Activated CD4-positive, CD25-positive, alpha-beta regulatory T cell treated with anti-CD3 and anti-CD28 coated beads, Interleukin-2, amount 50 U/mL, for 16 hours (primary cell): ENCODE results near the gene POLD1.
"Not testable (repeated sequence)": the region's sequence is repeated elsewhere in the genome, so short reads cannot be mapped to it uniquely, and the experiment has no call there.

Source experiments
- DNase-seq: peaks from one replicate; pipeline ENCODE4 v3.0.0-alpha.2; 2020; ENCODE audit warnings: low read depth, low spot score

Gene POLD1

DNA sequence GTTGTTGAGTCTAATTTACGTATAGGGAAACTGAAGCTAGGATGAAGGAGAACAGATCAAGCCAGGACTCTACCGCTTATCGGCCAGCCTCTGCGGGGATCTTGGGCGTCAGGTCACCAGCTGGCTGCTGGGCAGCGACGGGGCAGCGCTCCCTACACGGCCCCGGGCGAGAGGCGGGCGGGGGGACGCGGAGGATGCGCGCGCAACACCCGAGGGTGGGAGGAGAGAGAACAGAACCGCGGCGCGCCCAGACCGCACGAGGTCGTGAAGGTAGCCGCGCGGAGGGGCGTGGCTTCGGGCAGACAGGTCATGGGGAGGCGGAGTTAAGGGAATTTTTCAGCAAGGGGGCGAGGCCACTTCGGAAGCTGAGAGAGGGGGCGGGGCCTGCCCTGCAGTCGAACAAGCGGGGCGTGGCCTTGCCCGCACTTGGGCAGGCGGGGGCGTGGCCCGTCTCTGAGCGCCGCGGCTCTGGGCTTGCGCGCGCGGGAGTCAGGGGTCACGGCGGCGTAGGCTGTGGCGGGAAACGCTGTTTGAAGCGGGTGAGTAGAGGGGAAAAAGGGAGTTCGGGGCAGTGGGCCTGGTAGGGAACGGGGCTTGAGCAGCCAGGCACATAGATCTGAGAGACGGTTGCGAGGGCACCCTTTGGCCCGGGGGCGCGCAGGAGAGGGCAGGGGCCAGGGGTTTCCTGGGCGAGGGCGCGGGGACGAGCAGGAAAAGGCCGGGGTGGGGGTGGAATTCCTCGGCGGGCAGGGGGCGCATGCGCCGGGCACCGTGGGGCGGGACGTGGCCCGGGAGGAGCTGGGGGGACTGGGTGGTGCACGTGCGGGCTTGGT, at the start of gene POLD1:
Gene POLD1, plus strand, starts transcription at position 496 of the 833 bp plus-strand sequence. CDS start 14,505 bp downstream, outside the sequence.
- peak; percentile 95 for DNase-seq

DNA sequence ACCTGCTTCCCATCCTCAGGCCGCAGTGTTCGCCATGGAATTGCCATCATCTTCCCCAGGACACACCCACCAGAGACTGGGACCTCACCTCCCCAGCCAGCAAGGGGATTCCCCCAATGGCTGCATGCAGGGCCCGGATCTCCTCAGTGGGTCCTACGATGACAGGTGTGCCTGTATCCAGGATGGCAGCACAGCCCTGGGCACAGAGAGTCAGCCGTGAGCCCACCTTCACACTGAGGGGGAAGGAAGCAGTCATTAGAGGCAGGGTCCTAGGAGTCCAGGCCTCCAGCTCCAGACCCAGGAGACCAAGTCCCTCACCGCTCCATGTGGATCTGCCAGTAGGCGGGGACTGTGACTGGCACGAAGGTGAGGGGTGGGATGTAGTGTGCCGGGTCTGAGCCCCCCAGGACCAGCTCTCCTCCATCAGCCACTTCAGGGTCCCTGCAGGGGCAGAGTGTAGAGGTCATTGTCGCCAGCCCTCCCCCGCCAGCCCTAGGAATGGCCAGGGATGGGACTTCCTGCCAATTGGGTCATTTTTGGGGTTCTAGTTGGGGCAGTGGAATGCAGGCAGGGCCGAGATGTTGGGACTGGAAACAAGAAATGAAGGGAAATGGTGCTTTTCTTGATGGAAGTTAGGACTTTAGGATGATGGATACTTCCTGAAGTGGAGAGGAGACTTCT, 49.3 kb upstream of the POLD1 start:
- DNase-seq, result no peak

DNA sequence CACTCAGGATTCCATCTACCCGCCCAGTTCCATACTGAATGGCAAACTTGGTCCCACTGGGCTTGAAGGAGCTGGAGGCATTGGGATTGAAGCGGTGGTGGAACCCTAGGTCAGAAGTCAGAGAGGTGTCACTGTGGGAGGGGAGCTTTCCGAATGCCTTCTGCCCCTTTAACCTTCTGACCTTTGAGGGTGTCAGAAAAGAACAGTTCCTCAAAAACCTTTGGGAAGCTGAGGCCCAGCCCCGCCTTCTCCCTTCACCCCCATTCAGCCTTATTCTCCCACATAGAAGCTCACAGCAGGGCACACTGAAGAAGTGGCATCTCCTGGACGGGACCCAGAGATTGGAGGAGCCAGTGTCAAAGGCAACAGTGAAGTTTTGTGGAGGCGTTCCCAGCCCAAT, 47.1 kb upstream of the POLD1 start:
- not testable (repeated sequence) for DNase-seq

DNA sequence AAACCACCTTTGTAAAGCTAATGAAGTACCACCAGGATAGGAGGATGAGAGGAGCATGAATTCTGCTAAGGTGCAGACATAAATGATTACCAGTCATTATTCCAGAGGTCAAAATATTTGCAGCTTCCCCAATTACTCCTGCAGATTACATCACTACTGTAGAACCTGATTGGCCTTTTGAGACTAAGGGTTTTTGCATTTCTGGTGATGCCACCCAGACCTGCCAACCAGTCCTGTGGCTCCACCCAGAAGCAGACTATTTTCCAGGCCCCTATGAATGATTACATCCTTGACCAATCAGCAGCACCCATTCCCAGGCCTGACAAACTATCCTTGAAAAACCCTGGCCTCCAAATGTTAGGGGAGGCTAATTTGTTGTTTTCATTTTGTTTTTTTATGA, 43.8 kb upstream of the POLD1 start:
- DNase-seq, result no peak

DNA sequence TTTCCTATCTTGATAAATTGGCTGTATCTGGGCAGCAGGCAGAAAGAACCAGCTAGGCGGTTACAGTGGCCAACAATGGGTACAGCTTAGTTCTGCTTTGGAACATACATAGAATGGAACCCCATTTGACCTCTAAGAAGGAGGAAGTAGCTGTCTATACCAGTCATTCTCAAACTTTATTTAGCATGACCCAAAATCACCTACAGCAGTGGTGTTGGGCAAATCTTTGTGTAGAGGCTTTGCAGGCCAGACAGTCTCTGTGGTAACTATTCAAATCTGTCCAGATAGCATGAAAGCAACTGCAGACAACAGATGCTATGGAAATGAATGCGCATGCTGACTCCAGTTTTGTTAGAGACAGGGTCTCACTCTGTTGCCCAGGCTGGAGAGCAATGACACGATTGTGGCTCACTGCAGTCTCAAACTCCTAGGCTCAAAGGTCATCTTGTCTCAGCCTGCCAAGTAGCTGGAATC, 43.0 kb upstream of the POLD1 start:
- no peak for DNase-seq

DNA sequence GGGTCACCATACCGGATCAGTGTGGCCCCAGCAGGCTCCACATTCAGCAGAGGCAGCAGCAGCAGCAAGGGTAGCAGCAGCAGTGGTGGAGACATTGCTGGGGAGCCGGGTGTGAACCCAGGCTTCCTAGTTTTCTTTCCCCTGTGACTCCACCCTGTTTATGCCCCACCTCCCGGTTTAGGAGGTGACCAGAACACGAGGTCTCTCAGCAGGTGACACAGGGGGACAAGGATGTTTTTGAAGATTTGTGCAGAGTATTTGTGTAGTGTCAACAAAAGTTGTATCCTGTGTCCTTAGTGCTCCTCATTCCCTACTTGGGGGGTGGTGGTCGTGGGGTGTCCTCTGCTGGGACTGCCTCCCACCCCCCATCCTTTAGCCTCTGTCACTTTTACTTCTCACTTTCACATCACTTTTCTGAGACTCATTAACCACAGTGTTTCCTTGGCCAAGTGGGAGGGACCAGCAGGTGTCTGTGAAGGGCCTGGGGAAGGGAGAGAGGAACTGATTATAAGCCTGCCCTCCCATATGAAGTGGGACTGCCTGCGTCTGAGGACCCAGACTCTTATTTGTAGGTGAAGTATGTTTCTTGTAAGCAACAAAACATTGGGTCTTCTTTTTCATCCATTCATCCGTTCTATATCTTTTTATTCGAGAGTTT, 39.4 kb upstream of the POLD1 start:
- DNase-seq, result no peak

DNA sequence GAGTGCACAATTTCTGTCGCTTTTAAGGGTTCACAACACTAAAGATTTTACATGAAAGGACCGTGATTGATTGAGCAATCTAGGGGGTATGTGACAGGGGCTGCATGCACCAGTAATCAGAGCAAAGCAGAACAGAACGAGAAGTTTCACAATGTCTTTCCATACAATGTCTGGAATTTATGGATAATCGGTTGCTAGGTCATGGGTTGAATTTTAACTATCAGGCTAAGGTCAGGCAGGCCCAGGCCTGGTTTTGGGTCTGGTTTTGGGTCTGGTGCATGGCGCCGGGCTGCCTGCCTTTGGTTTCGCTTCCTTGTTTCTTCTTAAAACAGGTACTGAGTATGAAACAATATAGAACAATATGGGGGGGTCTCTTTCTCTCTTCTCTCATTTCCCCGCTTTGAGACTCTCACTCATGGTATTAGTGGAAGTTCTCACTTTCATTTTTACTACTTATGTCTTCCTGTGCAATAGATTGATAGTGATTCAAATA, 37.0 kb upstream of the POLD1 start:
- DNase-seq, result not testable (repeated sequence)

DNA sequence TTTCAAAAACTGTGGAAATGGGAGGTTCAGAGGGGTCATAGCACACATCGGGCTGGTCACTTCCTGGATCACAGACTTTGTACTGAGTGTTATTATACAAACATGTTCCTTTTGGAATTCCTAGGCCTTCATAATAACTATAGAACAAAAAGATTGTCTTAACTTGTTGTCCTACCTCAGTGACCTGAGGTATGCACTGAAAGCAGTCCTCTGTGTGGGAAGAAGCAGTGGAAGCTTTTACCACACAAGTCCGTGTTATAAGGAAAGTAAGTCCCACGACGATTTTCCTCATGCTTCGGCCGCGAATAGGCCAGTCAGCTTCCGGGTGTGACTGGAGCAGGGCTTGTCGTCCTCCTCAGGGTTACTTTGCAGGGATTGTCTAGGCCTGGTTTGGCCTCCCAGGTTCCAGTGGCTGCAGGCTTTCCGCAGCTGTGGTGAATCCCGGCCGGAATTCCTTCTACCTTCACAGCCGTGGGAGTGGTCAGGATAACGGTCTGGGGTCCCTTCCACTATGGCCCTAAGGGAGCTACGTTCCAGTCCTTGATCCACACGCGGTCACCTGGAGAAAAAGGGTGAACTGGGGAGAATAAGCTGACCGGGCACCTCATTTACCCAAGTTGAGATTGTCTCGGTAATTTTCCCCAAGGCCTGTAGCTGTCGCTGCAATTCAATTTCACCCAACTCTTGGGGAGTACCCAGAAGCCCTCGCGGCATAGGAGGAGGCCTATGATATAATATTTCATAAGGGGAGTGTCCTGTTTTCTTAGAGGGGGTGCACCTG, 34.7 kb upstream of the POLD1 start:
- no peak for DNase-seq

DNA sequence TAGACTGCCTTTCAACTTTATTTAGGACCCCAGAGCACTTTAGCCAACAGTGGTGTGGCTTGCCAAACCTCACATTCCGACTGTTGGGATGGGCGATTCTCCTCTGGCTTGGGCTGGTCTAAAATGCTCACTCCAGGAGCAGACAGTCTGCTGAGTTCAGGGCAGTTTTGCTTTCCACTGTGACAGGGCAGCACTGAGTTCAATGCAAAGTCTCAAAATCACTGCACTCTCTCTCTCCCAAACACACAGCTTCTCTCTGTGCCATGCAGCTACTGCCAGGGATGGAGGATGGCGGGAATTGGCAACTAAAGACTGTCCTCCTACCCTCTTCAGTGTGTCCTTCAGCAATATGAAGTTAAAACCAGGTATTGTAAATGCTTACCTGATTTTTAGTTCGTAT, 31.9 kb upstream of the POLD1 start:
- no peak for DNase-seq

DNA sequence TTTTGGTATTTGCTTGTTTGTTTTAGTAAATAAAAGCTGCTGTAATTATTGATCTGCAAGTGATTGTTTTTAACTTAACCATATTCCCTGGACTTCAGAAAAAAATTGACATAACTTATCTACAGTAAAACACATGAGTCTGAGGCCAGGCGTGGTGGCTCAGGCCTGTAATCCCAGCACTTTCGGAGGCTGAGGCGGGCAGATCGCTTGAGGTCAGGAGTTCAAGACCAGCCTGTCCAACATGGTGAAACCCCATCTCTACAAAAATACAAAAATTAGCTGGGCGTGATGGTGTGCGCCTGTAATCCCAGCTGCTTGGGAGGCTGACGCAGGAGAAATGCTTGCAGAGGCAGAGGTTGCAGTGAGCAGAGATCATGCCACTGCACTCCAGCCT, 30.7 kb upstream of the POLD1 start:
- DNase-seq, result not testable (repeated sequence)

DNA sequence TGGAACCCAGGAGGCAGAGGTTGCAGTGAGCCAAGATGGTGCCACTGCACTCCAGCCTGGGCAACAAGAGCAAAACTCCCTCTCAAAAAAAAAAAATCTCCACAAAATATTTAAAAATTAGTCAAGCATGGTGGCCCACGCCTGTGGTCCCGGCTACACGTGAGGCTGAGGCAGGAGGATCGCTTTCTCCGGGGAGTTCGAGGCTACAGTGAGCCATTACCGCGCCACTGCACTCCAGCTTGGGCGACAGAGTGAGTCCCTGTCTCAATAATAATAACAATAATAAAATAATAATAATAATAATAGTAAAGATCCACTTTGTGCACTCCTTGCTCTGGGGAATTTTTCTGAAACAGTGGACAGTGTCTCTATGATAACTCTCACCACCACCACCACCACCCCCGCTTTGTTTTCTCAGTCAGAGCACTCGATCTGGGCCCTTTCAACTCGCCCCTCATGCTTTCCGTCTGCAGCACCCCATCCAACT, 27.4 kb upstream of the POLD1 start:
- no peak for DNase-seq

DNA sequence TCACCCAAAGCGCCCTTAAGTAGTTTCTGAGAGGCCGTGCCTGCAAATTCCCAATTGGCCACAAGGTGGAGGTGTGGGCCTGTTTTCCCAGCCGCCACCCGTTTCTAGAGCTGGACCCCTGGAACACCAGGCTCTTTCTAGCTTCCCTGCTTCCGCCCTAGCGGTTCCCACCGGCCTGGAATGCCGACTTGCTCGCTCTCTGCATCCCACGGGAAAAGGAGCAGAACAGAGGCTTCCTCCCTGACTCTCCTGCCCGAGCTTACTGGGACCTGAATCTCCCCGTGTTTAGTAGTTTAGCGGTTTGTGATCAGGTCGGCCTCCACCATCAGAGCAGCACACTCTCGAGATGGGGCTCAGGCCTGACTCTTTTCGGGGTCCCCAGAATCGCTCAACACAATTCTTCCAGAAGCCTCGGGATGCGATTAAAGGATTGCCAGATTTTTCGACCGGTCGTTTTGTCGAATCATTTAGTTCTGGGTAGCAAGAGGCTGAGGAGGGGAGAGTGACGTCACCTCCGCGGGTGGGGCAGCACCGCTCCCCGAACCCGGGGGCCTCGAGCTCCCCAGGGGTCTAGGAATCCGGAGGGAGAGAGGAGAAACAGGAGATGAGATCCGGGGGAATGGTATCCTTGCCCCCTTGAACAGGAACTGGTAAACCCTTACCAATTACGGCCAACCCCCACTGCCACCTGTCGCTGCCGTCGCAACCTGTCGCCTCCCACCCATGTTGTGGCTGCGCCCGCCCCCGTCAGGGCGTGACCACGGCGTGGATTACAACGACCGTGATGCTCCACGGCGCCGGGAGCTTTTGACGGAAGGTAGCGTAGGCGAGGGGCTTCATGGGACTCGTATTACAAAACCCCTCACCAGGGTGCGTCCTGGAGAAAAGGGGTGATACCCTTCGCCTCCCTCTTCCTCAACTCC, 26.7 kb upstream of the POLD1 start:
- peak; percentile 78 for DNase-seq

DNA sequence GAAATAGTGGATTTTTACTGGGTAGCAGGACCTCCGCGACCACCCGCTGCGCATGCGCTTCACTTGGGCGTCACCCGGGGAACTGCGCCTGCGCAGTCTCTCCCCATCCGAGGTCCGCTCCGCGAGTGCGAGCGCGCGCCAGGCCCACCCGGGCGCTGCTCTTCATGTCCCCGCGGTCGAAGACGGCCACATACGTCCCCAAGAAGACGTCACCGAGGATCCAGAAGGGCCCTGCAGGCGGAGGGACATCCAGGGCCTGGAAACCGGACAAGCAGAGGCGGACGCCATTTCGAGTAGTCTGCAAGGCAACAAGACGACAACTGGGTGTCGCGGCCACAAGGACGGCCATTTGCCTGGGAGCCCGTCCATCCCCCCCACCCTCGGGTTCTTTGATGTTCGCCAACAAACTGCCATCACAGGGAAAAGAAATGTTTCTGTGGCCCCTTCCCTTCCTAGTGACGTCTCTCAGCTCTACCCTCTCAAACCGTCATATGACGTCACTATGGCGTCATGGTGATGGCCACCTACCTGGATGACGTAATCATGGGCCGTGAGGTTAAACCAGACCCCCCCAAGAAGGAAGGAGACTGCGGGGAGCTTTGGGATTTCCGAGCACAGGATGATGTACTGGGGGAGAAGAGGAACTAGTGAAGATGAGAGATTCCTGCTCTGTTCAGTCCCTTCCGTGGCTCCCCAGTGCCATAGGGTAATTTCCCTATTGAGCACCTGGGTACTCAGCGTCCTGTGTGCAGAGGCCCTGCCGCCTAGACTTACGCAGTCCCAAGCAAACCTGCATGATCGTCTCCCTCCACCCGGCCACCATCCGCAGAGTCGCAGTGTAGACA, 25.4 kb upstream of the POLD1 start:
- peak; percentile 58 for DNase-seq

DNA sequence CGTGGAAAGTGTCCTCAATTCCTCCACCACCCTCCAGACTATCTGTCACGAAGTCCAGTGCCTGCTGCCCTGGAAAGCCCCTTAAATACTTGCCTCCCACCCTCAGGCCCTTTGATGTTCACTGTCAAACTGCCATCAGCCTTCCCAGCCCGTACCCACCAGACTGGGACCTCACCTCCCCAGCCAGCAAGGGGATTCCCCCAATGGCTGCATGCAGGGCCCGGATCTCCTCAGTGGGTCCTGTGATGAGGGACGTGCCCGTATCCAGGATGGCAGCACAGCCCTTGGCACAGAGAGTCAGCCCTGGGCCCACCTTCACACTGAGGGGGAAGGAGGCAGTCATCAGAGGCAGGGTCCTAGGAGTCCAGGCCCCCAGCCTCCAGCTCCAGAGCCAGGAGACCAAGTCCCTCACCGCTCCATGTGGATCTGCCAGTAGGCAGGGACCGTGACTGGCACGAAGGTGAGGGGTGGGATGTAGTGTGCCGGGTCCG, 24.8 kb upstream of the POLD1 start:
- no peak for DNase-seq

DNA sequence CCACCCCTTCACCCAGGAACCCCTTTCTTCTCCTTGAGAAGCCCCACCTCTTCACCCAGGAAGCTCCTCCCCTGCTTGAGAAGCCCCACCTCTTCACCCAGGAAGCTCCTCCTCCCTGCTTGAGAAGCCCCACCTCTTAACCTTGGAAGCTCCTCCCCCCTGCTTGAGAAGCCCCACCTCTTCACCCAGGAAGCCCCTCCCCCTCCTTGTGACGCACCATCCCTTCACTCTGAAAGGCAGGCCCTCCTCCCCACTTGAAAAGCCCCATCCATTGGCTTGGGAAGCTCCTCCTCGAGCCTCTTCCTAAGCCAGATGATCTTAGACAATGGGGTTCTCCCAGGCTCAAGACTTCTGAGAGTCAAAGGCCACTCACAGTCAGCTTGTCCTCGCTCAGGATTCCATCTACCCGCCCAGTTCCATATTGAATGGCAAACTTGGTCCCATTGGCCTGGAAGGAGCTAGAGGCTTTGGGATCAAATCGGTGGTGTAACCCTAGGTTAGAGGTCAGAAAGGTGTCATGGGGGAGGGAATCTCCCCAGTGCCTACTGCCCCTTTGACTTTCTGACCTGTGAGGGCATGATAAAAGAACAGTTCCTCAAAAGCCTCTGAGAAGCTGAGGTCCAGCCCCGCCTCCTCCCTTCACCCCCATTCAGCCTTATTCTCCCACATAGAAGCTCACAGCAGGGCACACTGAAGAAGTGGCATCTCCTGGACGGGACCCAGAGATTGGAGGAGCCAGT, 22.7 kb upstream of the POLD1 start:
- no peak for DNase-seq

DNA sequence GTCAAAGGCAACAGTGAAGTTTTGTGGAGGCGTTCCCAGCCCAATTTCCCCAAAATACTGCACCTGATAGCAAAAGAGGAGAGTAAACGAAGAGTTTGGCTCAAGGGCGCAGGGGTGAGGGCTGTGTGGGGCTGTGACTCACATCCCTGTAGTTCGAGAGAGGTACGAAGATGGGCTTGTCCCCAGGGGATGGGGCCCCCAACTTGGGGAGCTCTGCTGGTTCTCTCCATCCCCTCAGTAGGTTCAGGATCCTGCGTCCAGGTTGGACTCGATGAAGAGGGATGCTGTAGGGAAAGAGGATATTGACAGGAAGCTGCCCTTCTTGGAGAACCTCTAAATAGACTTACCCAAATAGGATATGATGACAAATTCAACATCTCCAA, 22.1 kb upstream of the POLD1 start:
- no peak for DNase-seq

DNA sequence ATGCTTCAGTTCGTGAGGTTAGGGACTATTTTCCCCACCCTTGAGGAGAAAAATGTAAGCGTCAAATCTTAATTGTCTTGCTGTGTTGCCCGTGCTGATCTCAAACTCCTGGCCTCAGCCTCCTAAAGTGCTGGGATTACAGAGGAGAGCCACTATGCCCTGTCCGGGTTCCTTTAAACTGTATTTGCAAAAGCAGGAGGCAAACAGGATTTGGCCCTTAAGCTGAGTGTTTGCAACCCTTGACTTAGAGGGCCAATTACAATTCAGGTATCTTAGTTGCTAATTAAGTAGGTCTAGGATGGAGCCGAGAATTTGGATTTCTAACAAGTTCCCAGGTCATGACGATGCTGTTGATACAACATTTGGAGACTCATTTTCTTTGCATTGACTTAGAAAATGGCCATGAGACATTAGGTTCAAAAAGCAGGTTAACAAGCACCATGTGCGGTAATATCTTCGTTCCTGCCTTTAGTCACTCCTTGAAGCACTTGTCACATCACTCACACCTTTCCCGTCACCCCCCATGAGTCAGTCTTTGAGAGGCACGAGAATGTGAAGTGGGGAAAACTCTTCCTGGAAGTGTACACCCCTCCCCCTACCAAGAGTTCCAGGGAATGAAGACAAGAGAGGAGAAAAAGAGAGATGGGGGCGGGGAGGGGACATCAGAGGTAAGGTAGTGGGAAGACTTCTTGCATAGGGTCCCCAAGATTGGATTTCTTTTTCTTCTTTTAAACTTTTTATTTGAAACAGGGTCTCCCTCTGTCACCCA, 21.3 kb upstream of the POLD1 start:
- DNase-seq, result no peak
